T-helper 9 cell (primary cell): ENCODE data around the gene NECTIN1.

Experiments
- DNase-seq: peaks from one replicate; pipeline ENCODE4 v3.0.0-alpha.2; 2020

Gene NECTIN1

GRCh38 chr11:119691701-119692539, 37.1 kb downstream of the NECTIN1 start:
- DNase-seq = no peak

- DNase-seq = no peak
These were observed 37.9 kb downstream of the NECTIN1 start for GRCh38 chr11:119691020-119691666.

- DNase-seq = no peak
These were observed 39.7 kb downstream of the NECTIN1 start for GRCh38 chr11:119689302-119689701.

- DNase-seq = no peak
These were observed 40.6 kb downstream of the NECTIN1 start for GRCh38 chr11:119688356-119688755.

- no peak for DNase-seq
These were observed 41.5 kb downstream of the NECTIN1 start for GRCh38 chr11:119687373-119688046.

- no peak for DNase-seq
These were observed 42.7 kb downstream of the NECTIN1 start for GRCh38 chr11:119686177-119686882.

GRCh38 chr11:119685111-119685746, 43.8 kb downstream of the NECTIN1 start:
- no peak for DNase-seq

- DNase-seq = no peak
These were observed 44.5 kb downstream of the NECTIN1 start for GRCh38 chr11:119684361-119685110.

- DNase-seq = no peak
These were observed 45.2 kb downstream of the NECTIN1 start for GRCh38 chr11:119683783-119684182.

GRCh38 chr11:119681361-119681910, 47.6 kb downstream of the NECTIN1 start:
- DNase-seq = no peak

- no peak for DNase-seq
These were observed 48.2 kb downstream of the NECTIN1 start for GRCh38 chr11:119680541-119681360.

GRCh38 chr11:119679346-119679745, 49.7 kb downstream of the NECTIN1 start:
- DNase-seq = no peak

- DNase-seq = no peak
These were observed 50.6 kb downstream of the NECTIN1 start for GRCh38 chr11:119678351-119678750.

GRCh38 chr11:119677840-119678239, 51.2 kb downstream of the NECTIN1 start:
- DNase-seq = no peak

- no peak for DNase-seq
These were observed 52.5 kb downstream of the NECTIN1 start for GRCh38 chr11:119676461-119677020.

GRCh38 chr11:119673759-119674336, 55.2 kb downstream of the NECTIN1 start:
- no peak for DNase-seq

GRCh38 chr11:119673052-119673758, 55.8 kb downstream of the NECTIN1 start:
- no peak for DNase-seq

GRCh38 chr11:119672597-119672996, 56.4 kb downstream of the NECTIN1 start:
- no peak for DNase-seq

- no peak for DNase-seq
These were observed 57.4 kb downstream of the NECTIN1 start for GRCh38 chr11:119671561-119672015.
